H9 (cell line): ENCODE data around the gene RPS19BP1. TPM values are rescaled to one million over a fixed set of nuclear protein-coding genes. Genes with fewer than 3 reads are reported as not detected.

Experiments
- DNase-seq: peaks from one replicate; pipeline ENCODE4 v3.0.0-alpha.2; 2017
- H2AFZ ChIP-seq: one replicate; pipeline ENCODE4 v1.6.1; 2013; ENCODE audit warnings: mild to moderate bottlenecking, low read length, control low read depth, moderate library complexity
- H2AK5ac ChIP-seq: 2 replicates; pipeline ENCODE4 v1.6.1; 2013; ENCODE audit warnings: low read length, control low read depth, mixed read lengths; ENCODE audit not compliant: insufficient read length
- H2BK120ac ChIP-seq: one replicate; pipeline ENCODE4 v1.6.1; 2013; ENCODE audit warnings: low read depth, mild to moderate bottlenecking, low read length, control low read depth, inconsistent platforms; ENCODE audit not compliant: poor library complexity, severe bottlenecking
- H2BK12ac ChIP-seq: 2 replicates; pipeline ENCODE4 v1.6.1; 2013; ENCODE audit warnings: low read length, control low read depth, mixed read lengths, low read depth; ENCODE audit not compliant: insufficient read length
- H2BK15ac ChIP-seq: 2 replicates; pipeline ENCODE4 v1.6.1; 2013; ENCODE audit warnings: low read depth, low read length, control low read depth
- H2BK20ac ChIP-seq: one replicate; pipeline ENCODE4 v1.6.1; 2013; ENCODE audit warnings: low read depth, mild to moderate bottlenecking, low read length, control low read depth, inconsistent platforms; ENCODE audit not compliant: poor library complexity, severe bottlenecking
- H2BK5ac ChIP-seq: 2 replicates; pipeline ENCODE4 v1.6.1; 2013; ENCODE audit warnings: low read length, control low read depth, mixed read lengths; ENCODE audit not compliant: insufficient read length
- H3K14ac ChIP-seq: 2 replicates; pipeline ENCODE4 v1.6.1; 2013; ENCODE audit warnings: low read length, control low read depth; ENCODE audit not compliant: insufficient read depth
- H3K18ac ChIP-seq: 2 replicates; pipeline ENCODE4 v1.6.1; 2013; ENCODE audit warnings: low read depth, mild to moderate bottlenecking, mixed read lengths, low read length, control low read depth; ENCODE audit not compliant: insufficient read length
- H3K23ac ChIP-seq: 2 replicates; pipeline ENCODE4 v1.6.1; 2013; ENCODE audit warnings: low read length, control low read depth, mixed read lengths, low read depth; ENCODE audit not compliant: insufficient read length
- H3K23me2 ChIP-seq: 2 replicates; pipeline ENCODE4 v1.6.1; 2013; ENCODE audit warnings: low read depth, mild to moderate bottlenecking, mixed read lengths, low read length, control low read depth; ENCODE audit not compliant: insufficient read length, poor library complexity, severe bottlenecking
- H3K27ac ChIP-seq: 2 replicates; pipeline ENCODE4 v1.5.1; 2013; ENCODE audit warnings: low read length, control low read depth, mixed read lengths, low read depth; ENCODE audit not compliant: insufficient read length
- H3K27me3 ChIP-seq: 2 replicates; pipeline ENCODE4 v1.6.1; 2013; ENCODE audit warnings: low read length, control low read depth, inconsistent platforms; ENCODE audit not compliant: insufficient read depth
- H3K4ac ChIP-seq: 2 replicates; pipeline ENCODE4 v1.6.1; 2013; ENCODE audit warnings: low read depth, mild to moderate bottlenecking, control low read depth, inconsistent platforms, low read length, moderate library complexity
- H3K4me1 ChIP-seq: 2 replicates; pipeline ENCODE4 v1.6.1; 2013; ENCODE audit warnings: low read length, control low read depth, inconsistent platforms; ENCODE audit not compliant: insufficient read depth
- H3K4me2 ChIP-seq: 2 replicates; pipeline ENCODE4 v1.6.1; 2013; ENCODE audit warnings: low read length, control low read depth, mixed read lengths; ENCODE audit not compliant: insufficient read length, insufficient read depth
- H3K56ac ChIP-seq: 2 replicates; pipeline ENCODE4 v1.6.1; 2013; ENCODE audit warnings: low read depth, mild to moderate bottlenecking, mixed read lengths, low read length, control low read depth; ENCODE audit not compliant: insufficient read length
- H3K79me1 ChIP-seq: 2 replicates; pipeline ENCODE4 v1.6.1; 2013; ENCODE audit warnings: low read depth, mild to moderate bottlenecking, moderate library complexity, low read length, control low read depth, inconsistent platforms; ENCODE audit not compliant: insufficient read depth, poor library complexity, severe bottlenecking
- H3K79me2 ChIP-seq: 2 replicates; pipeline ENCODE4 v1.6.1; 2013; ENCODE audit warnings: low read length, control low read depth, inconsistent platforms; ENCODE audit not compliant: insufficient read depth
- H3K9ac ChIP-seq: 2 replicates; pipeline ENCODE4 v1.6.1; 2013; ENCODE audit warnings: low read length, control low read depth, mixed read lengths; ENCODE audit not compliant: insufficient read length; ENCODE audit errors: extremely low read depth
- H3K9me3 ChIP-seq: one replicate; pipeline ENCODE4 v1.6.1; 2013; ENCODE audit warnings: low read depth, low read length, inconsistent platforms; ENCODE audit not compliant: control insufficient read depth
- H3T11ph ChIP-seq: one replicate; pipeline ENCODE4 v1.6.1; 2013; ENCODE audit warnings: mild to moderate bottlenecking, low read length, control low read depth, inconsistent platforms
- H4K20me1 ChIP-seq: one replicate; pipeline ENCODE4 v1.6.1; 2013; ENCODE audit not compliant: control insufficient read depth, insufficient read length, insufficient read depth
- H4K5ac ChIP-seq: 2 replicates; pipeline ENCODE4 v1.6.1; 2013; ENCODE audit warnings: low read depth, mild to moderate bottlenecking, mixed read lengths, low read length, control low read depth; ENCODE audit not compliant: insufficient read length
- H4K8ac ChIP-seq: replicated peaks from 2 replicates; pipeline ENCODE4 v1.6.1; 2013; ENCODE audit warnings: low read length, control low read depth, mixed read lengths, low read depth; ENCODE audit not compliant: insufficient read length
- H4K91ac ChIP-seq: 2 replicates; pipeline ENCODE4 v1.6.1; 2013; ENCODE audit warnings: low read depth, mild to moderate bottlenecking, moderate library complexity, mixed read lengths, low read length, control low read depth; ENCODE audit not compliant: insufficient read length
- H3K27ac Mint-ChIP-seq, 3 experiments: 2 replicates in 2 of 3; 3 replicates in 1 of 3; pipeline ENCODE4 v1.8.0; 2020 to 2021; ENCODE audit warnings: mixed read lengths in 3 of 3, mild to moderate bottlenecking in 1 of 3, moderate library complexity in 1 of 3
- H3K27me3 Mint-ChIP-seq: 2 replicates; pipeline ENCODE4 v1.8.0; 2021; ENCODE audit warnings: low read depth, mild to moderate bottlenecking, moderate library complexity, mixed read lengths
- H3K36me3 Mint-ChIP-seq, 3 experiments: 2 replicates in 2 of 3; 3 replicates in 1 of 3; pipeline ENCODE4 v1.8.0; 2020 to 2021; ENCODE audit warnings: low read depth in 3 of 3, mixed read lengths in 3 of 3; ENCODE audit not compliant: insufficient read depth in 1 of 3
- H3K4me1 Mint-ChIP-seq, 2 experiments: 2 replicates each; pipeline ENCODE4 v1.8.0; 2020; ENCODE audit warnings: mixed read lengths in 2 of 2
- H3K4me3 Mint-ChIP-seq, 2 experiments: 2 replicates in 1 of 2; 3 replicates in 1 of 2; pipeline ENCODE4 v1.8.0; 2020 to 2021; ENCODE audit warnings: mild to moderate bottlenecking in 2 of 2, mixed read lengths in 2 of 2, moderate library complexity in 1 of 2
- H3K9me3 Mint-ChIP-seq, 2 experiments: 2 replicates in 1 of 2; 3 replicates in 1 of 2; pipeline ENCODE4 v1.8.0; 2020; ENCODE audit warnings: mild to moderate bottlenecking in 2 of 2, mixed read lengths in 2 of 2, moderate library complexity in 1 of 2
- WGBS: extraction: QIAGEN DNeasy Blood & Tissue Kit; methylation state at CpG from one replicate; pipeline ENCODE4 v1.1.7; 2013; ENCODE audit warnings: missing lambda C conversion rate, low lambda C conversion rate, mixed read lengths; ENCODE audit not compliant: insufficient read length; ENCODE audit errors: extremely low coverage; 5-methylcytosine and 5-hydroxymethylcytosine counted together
- total RNA-seq: library from RNA; stranded (reverse); gene quantifications from 2 replicates; pipeline ENCODE4 v1.2.1, GENCODE V29; 2021
- TF ChIP-seq, protein P1 (sequence below): fragments of 200-600 bp; sonication (generic); conservative IDR thresholded peaks from 3 replicates; pipeline ENCODE4 v1.8.0; 2021; ENCODE audit warnings: antibody characterized with exemption, mild to moderate bottlenecking

Gene RPS19BP1
- total RNA-seq, 1 experiment from 2014 or later = 65.0 TPM

DNA sequence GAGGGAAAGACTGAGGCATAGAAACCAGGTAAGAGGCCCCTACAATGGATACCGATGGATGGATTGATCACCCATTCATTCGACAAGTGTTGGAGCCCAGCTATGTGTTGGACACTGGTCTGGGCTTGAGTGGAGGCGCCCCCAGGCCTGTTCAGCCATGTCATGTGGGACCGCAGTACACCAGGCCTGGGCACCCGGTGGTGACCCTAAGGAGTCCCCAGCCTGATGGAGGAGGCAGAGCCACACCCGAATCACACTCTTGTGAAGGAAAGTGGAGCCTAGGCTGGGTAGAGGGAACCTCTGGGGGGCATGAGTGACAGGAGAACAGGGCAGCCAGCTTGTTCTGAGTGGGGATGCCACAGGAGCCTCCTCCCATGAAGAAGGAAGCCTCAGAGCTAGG lies 48.2 kb upstream of the RPS19BP1 start:
- H2BK12ac ChIP-seq = no peak overlapping the region
- no peaks in the 10 kb centered on the region for H4K20me1 ChIP-seq
- no peak overlapping the region for H3T11ph ChIP-seq
- no peak overlapping the region for H2BK120ac ChIP-seq
- H3K4me1 ChIP-seq = no peaks in the 10 kb centered on the region
- no peak overlapping the region for H3K4ac ChIP-seq
- H2BK20ac ChIP-seq = no peak overlapping the region
- Mint-ChIP-seq H3K9me3 (peaks cover 0 to 4% of the 10 kb centered on the region in 2 experiments; a peak in 3 of 5 replicates), H3K4me3 (no peak overlapping the region), H3K27me3 (peaks cover 36% of the 10 kb centered on the region), H3K4me1 (peaks cover 8 to 17% of the 10 kb centered on the region in 2 experiments), H3K27ac (no peak overlapping the region), H3K36me3 (no peaks in the 10 kb centered on the region; a peak in 1 of 7 replicates)
- H3K79me1 ChIP-seq = no peaks in the 10 kb centered on the region
- no peak overlapping the region for H2BK5ac ChIP-seq
- no peak overlapping the region for H3K23ac ChIP-seq
- no peak overlapping the region for H3K27ac ChIP-seq
- H3K18ac ChIP-seq = no peak overlapping the region
- no peaks in the 10 kb centered on the region for H3K79me2 ChIP-seq
- no CpG with 5 or more reads among the region's 6 CpGs for WGBS
- TF ChIP-seq, protein P1, sequence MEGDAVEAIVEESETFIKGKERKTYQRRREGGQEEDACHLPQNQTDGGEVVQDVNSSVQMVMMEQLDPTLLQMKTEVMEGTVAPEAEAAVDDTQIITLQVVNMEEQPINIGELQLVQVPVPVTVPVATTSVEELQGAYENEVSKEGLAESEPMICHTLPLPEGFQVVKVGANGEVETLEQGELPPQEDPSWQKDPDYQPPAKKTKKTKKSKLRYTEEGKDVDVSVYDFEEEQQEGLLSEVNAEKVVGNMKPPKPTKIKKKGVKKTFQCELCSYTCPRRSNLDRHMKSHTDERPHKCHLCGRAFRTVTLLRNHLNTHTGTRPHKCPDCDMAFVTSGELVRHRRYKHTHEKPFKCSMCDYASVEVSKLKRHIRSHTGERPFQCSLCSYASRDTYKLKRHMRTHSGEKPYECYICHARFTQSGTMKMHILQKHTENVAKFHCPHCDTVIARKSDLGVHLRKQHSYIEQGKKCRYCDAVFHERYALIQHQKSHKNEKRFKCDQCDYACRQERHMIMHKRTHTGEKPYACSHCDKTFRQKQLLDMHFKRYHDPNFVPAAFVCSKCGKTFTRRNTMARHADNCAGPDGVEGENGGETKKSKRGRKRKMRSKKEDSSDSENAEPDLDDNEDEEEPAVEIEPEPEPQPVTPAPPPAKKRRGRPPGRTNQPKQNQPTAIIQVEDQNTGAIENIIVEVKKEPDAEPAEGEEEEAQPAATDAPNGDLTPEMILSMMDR = no peak
- no peak overlapping the region for H4K91ac ChIP-seq
- H3K9me3 ChIP-seq = no peaks in the 10 kb centered on the region
- no peaks in the 10 kb centered on the region for H3K27me3 ChIP-seq
- H3K14ac ChIP-seq = no peak overlapping the region
- DNase-seq = no peak
- no peak overlapping the region for H4K8ac ChIP-seq
- H3K9ac ChIP-seq = no peak overlapping the region
- H3K23me2 ChIP-seq = no peaks in the 10 kb centered on the region
- H2AFZ ChIP-seq = no peak overlapping the region
- no peak overlapping the region for H3K4me2 ChIP-seq
- no peak overlapping the region for H2AK5ac ChIP-seq
- H4K5ac ChIP-seq = no peak overlapping the region
- no peak overlapping the region for H2BK15ac ChIP-seq
- no peak overlapping the region for H3K56ac ChIP-seq
